ENCODE results near the gene PLEKHM3.

- TF ChIP-seq EZH2 (IDR thresholded peaks at IDR 0.05; ENCODE audit: insufficient read depth, poor library complexity, severe bottlenecking) = no peak
- no peak for TF ChIP-seq EZH2phosphoT487 (IDR thresholded peaks at IDR 0.05; ENCODE audit: insufficient read depth, low read depth)
Measured at GRCh38 chr2:208013285-208014178, 11.8 kb downstream of the PLEKHM3 start.
